Activated CD8-positive, alpha-beta memory T cell treated with anti-CD3 and anti-CD28 coated beads, Interleukin-2, amount 10 ng/mL, durations not matched to agents 7 days and 5 days (primary cell): ENCODE data around the gene TFEB. TPM values are rescaled to one million over a fixed set of nuclear protein-coding genes. Genes with fewer than 3 reads are reported as not detected.

ENCODE experiments used
- ATAC-seq: fragments of 150-1000 bp; cut with Tn5 transposase; one replicate; pipeline ENCODE4 v1.10.0; 2021; ENCODE audit warnings: moderate library complexity
- CTCF ChIA-PET: fragments of 350-600 bp; sonication (Branson Sonifier 250); formaldehyde crosslinking; loops from one replicate; lab custom pipeline; 2021; ENCODE audit warnings: antibody characterized with exemption; lab: Charles Lee
- DNase-seq: peaks from one replicate; pipeline ENCODE4 v3.0.0-alpha.2; 2020
- H3K27ac Mint-ChIP-seq: one replicate; pipeline ENCODE4 v1.8.0; 2021; ENCODE audit warnings: mild to moderate bottlenecking, mixed read lengths
- H3K27me3 Mint-ChIP-seq: one replicate; pipeline ENCODE4 v1.8.0; 2021; ENCODE audit warnings: mixed read lengths
- H3K36me3 Mint-ChIP-seq: one replicate; pipeline ENCODE4 v1.8.0; 2021; ENCODE audit warnings: mild to moderate bottlenecking, mixed read lengths
- H3K4me1 Mint-ChIP-seq: one replicate; pipeline ENCODE4 v1.8.0; 2021; ENCODE audit warnings: mixed read lengths
- H3K4me3 Mint-ChIP-seq: one replicate; pipeline ENCODE4 v1.8.0; 2021; ENCODE audit warnings: mild to moderate bottlenecking, moderate library complexity, mixed read lengths
- H3K9me3 Mint-ChIP-seq: one replicate; pipeline ENCODE4 v1.8.0; 2022; ENCODE audit warnings: low read depth, mixed read lengths
- total RNA-seq, 2 experiments: library from RNA; stranded (reverse); gene quantifications; one replicate each; pipeline ENCODE4 v1.2.3, GENCODE V29; 2021

The TFEB gene
- total RNA-seq, 2 experiments from 2014 or later: 14.5 to 15.8 TPM

DNA sequence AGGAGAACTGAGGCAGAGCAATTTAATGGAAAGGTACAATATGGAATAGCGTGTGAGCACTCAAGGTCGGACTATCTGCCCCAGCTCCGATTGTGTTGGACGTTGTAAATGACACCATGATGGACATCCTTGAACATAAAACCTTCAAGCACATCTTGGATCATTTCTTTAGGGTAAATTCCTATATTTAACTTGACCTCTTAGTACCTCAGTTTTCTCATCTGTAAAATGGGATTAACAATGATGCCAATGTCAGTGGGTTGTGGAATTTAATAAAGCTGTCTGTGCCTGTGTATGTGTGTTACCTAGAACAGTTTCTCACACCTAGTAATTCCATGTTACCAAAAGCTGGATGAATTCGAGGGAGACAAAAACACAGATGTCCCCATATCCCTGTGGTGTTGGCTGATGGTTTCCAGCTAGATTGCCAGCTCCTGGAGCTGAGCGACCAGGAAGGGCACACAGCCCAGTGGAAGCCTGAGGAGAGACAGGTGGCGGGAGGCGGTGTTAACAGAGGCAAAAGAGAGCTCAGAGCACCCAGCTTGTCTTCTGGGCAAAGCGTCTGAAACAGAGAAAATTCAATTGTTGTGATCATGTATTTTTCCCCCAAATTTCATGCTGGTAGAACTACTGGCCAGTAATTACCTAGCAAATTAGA, 64.6 kb downstream of the TFEB start:
- ATAC-seq (no peak), DNase-seq (no peak)
- H3K9me3 Mint-ChIP-seq: no peaks in the 10 kb centered on the region
- H3K4me1 Mint-ChIP-seq: no peaks in the 10 kb centered on the region
- peaks cover 32% of the 10 kb centered on the region for H3K27me3 Mint-ChIP-seq
- CTCF ChIA-PET: no interaction called here
- no peak overlapping the region for H3K4me3 Mint-ChIP-seq
- H3K36me3 Mint-ChIP-seq: no peaks in the 10 kb centered on the region
- no peak overlapping the region for H3K27ac Mint-ChIP-seq

DNA sequence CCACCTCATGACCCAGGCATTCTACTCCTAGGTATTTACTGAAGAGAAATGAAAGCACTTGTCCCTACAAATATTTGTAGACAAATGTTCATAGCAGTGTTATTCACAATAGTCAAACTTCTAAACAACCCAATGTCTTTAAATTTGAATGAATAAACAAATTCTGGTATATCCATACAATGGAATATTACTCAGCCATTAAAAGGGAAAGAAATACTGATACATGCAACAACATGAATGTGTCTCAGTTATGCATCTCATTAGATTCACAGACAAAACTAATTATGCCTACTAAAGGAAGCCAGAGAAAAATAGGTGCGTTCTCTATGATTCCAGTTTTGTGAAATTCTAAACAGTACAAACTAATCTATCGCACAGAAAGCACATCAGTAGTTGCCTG, 66.4 kb downstream of the TFEB start:
- H3K4me3 Mint-ChIP-seq: no peak overlapping the region
- CTCF ChIA-PET: no interaction called here
- no peaks in the 10 kb centered on the region for H3K9me3 Mint-ChIP-seq
- H3K27ac Mint-ChIP-seq: no peak overlapping the region
- DNase-seq: no peak
- H3K27me3 Mint-ChIP-seq: peaks cover 40% of the 10 kb centered on the region
- no peaks in the 10 kb centered on the region for H3K36me3 Mint-ChIP-seq
- no peaks in the 10 kb centered on the region for H3K4me1 Mint-ChIP-seq
- no peak for ATAC-seq

DNA sequence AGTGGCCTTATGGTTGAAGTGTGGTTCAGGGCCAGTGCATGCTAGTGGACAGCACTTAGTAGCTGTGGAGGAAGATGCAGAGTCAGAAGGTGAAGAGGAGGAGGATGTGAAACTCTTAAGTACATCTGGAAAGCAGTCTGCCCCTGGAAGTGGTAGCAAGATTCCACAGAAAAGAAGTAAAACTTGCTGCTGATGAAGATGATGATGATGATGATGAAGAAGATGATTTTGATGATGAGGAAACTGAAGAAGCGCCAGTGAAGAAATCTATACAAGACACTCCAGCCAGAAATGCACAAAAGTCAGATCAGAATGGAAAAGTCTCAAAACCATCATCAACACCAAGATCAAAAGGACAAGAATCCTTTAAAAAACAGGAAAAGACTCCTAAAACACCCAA, 68.2 kb downstream of the TFEB start:
- H3K27ac Mint-ChIP-seq: no peak overlapping the region
- no peaks in the 10 kb centered on the region for H3K9me3 Mint-ChIP-seq
- no peaks in the 10 kb centered on the region for H3K36me3 Mint-ChIP-seq
- H3K4me3 Mint-ChIP-seq: no peak overlapping the region
- ATAC-seq: no peak
- H3K27me3 Mint-ChIP-seq: peaks cover 45% of the 10 kb centered on the region
- CTCF ChIA-PET: no interaction called here
- H3K4me1 Mint-ChIP-seq: no peaks in the 10 kb centered on the region
- DNase-seq: no peak

DNA sequence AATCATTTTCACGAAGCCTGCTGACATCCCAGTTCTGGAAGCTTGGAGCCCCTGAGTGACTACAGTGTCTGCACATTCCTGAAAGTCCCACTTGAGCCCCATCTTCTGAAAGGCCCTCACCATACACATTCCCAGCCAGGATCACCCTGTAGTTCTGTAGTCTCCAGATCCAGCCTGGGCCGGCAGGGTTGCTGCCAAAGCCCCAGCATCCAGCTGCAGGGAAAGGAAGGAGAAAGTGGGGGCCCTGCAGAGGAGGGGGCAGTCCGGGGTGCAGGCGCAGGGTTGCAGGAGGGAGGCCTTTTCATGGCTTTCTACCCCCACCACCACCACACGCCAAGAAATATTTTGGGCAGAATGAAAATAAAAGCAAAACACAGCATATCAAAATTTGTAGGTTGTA, 71.1 kb downstream of the TFEB start:
- CTCF ChIA-PET: no interaction called here

DNA sequence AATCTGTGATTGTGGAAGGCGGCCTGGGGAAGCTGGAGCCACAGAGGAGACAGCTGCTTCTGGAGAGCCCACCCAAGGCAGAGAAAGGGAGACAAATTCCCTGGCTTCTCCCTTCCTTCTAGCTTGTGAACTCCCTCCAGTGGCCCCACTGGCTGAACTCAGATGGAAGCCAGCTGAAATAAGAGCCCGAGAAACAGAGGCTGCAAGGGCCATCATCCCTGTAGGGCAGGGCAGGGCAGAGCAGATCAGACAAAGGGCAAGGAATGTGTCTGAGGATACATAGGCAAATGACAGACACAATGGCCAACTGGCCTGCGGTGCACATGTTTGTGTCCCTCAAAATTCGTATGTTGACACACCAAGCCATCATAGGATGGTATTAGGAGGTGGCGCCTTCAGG, 71.8 kb downstream of the TFEB start:
- Mint-ChIP-seq H3K36me3 (no peaks in the 10 kb centered on the region), H3K4me1 (no peaks in the 10 kb centered on the region), H3K4me3 (no peak overlapping the region), H3K27me3 (peaks cover 39% of the 10 kb centered on the region), H3K27ac (no peak overlapping the region), H3K9me3 (no peaks in the 10 kb centered on the region)
- CTCF ChIA-PET: interaction anchor here (0.5 kb wide), 1 partner anchor 22 kb away, joined by 4 read pairs; no protein-coding TSS in a partner anchor
- ATAC-seq (no peak), DNase-seq (no peak)

More for the DNA sequence above, 71.1 kb downstream of the TFEB start:
- Mint-ChIP-seq H3K4me3 (no peak overlapping the region), H3K27me3 (peaks cover 40% of the 10 kb centered on the region), H3K36me3 (no peaks in the 10 kb centered on the region), H3K9me3 (no peaks in the 10 kb centered on the region), H3K27ac (no peak overlapping the region), H3K4me1 (no peaks in the 10 kb centered on the region)
- DNase-seq (no peak), ATAC-seq (no peak)

DNA sequence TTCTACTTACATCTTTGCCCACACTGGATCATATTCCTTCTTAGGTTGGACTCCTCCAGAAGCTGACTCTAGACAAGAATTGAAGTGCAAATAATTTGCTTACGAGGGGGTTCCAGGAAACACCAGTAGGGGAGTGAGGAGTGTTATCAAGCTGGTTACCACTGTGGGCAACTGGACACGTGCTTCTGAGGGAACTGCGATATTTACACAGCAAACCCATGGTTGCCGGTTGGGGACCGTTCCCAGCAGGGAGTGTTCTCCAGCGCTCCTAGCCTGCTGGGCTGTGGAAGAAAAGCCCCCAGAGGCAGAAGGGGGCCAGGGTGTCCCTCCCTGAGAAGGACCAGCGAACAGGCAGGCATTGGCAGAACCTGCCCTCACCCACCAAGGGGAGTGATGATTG, 75.5 kb downstream of the TFEB start:
- no peaks in the 10 kb centered on the region for H3K9me3 Mint-ChIP-seq
- H3K4me3 Mint-ChIP-seq: no peak overlapping the region
- no peaks in the 10 kb centered on the region for H3K4me1 Mint-ChIP-seq
- CTCF ChIA-PET: no interaction called here
- H3K27ac Mint-ChIP-seq: no peak overlapping the region
- no peak for DNase-seq
- peaks cover 33% of the 10 kb centered on the region for H3K27me3 Mint-ChIP-seq
- ATAC-seq: no peak
- no peaks in the 10 kb centered on the region for H3K36me3 Mint-ChIP-seq

DNA sequence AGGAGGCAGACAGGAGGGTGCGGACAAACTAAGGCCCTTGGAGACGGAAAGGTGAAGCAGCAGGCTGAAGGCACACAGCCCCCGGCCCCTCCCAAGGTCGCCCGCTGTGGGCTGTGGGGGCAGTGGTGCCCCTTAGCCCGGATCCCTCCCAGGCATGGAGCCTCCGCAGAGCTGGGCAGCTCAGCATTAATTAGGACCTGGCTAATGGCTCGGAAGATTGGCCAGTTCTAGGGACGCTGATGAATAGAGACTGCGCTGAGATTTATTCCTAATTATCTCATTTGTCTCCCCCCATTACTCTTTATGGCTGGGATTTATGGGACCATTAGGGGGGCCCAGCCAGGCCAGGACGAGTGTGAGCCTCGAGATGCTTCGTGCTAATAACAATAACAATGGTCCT, 76.8 kb downstream of the TFEB start:
- ATAC-seq (no peak), DNase-seq (no peak)
- Mint-ChIP-seq H3K4me3 (no peak overlapping the region), H3K4me1 (no peaks in the 10 kb centered on the region), H3K27ac (no peak overlapping the region), H3K9me3 (no peaks in the 10 kb centered on the region), H3K36me3 (no peaks in the 10 kb centered on the region), H3K27me3 (peaks cover 34% of the 10 kb centered on the region)
- CTCF ChIA-PET: no interaction called here

DNA sequence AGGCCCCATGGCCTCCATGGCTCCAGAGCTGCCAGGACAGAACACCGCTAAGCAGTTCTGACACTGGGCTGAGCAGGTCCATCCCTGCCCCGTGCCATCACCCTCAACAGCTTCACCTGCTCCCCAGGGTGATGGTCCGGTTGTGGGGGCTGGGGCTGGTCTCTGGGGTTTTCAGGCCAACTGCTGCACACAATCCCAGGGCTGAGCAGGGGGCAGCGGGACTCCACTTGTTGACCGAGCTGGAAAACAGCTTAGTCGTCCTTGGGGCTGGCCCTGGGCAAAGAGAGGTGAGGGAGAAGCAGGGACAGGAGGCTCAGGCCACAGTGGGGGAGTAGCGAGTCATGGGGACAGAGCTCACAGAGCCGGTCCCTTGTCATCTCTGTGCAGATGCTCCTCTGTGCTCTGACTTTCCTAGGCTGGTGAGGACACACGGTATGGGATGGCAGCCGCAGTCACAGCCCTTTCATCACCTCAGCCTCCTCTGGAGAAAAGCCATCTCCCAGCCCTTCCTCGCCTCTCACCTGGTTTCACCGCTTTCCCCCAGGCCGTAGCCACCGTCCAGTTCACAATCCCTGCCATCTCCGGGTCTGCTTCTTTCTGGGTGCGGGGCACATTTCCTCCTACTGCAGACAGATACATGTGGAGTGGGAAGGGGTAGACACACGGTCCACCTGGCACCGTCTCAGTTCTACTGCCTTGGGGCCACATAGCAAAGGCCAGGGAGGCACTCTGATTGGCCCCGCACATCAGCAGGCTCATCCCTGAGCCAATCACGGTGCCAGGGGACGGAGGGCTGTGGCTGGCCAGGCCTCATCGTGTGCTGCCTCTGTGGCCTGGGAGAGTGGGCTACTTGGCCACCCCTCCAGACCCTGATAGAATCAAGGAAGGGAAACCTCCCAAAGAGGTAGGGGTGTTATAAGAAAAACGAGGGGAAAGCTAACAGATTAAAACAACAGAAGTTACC, 78.0 kb downstream of the TFEB start:
- no peak overlapping the region for H3K4me3 Mint-ChIP-seq
- H3K27ac Mint-ChIP-seq: no peak overlapping the region
- CTCF ChIA-PET: no interaction called here
- no peaks in the 10 kb centered on the region for H3K4me1 Mint-ChIP-seq
- peaks cover 30% of the 10 kb centered on the region for H3K27me3 Mint-ChIP-seq
- H3K9me3 Mint-ChIP-seq: no peaks in the 10 kb centered on the region
- ATAC-seq (no peak), DNase-seq (no peak)
- H3K36me3 Mint-ChIP-seq: no peaks in the 10 kb centered on the region

DNA sequence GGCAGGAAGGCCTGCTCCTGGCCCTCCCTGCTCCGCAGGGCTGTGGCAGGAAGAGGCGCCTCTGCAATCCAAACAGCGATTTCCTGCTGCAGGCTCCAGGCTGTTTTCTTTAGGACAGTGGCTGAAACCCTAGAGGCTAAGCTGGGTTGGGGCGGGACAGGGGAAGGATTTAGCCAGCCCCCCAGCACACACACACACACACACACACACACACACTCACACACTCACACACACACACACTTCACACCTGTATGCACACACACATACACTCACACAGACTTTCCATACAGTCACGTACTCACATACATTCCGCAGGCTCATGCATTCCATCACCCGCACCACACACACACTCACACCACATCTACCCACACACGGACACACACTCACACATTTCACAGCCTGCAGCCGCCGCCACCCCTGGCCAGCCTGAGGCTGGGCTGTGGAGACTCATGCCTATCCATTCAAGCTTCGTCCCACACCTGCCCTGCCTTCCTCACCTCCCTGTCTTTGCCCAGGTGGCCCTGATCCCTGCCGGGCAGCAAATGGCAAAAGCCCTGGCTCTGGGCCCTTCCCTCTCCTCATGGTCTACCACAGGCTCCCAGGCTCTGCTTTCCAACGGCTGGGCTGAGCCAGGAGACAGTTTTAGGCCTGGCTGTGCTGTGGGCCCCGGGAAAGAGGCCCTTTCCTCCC, 79.3 kb downstream of the TFEB start:
- DNase-seq (no peak), ATAC-seq (no peak)
- peaks cover 19% of the 10 kb centered on the region for H3K27me3 Mint-ChIP-seq
- H3K27ac Mint-ChIP-seq: no peak overlapping the region
- CTCF ChIA-PET: no interaction called here
- H3K36me3 Mint-ChIP-seq: no peaks in the 10 kb centered on the region
- H3K9me3 Mint-ChIP-seq: no peaks in the 10 kb centered on the region
- H3K4me3 Mint-ChIP-seq: no peak overlapping the region
- H3K4me1 Mint-ChIP-seq: no peaks in the 10 kb centered on the region

DNA sequence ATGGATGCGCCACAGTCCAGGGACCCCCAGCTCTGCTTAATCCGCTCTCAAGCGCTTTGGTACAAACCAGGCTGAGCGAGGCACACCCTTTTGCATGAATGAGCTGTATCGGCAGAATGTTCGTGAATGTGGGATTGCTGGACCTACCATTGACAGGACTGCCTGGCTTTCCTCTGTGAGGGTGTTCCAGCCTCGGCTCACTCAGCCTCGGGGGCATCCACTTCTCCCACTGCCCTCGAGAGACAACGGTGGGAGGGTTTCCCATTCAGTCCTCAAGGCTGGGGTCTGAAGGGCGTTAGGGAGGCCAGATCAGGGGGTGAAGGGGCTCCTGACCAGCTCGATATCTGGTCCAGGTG, 79.8 kb downstream of the TFEB start:
- H3K27me3 Mint-ChIP-seq: peaks cover 16% of the 10 kb centered on the region
- H3K9me3 Mint-ChIP-seq: no peaks in the 10 kb centered on the region
- H3K4me1 Mint-ChIP-seq: no peaks in the 10 kb centered on the region
- no peak overlapping the region for H3K27ac Mint-ChIP-seq
- DNase-seq (no peak), ATAC-seq (no peak)
- CTCF ChIA-PET: no interaction called here
- no peak overlapping the region for H3K4me3 Mint-ChIP-seq
- no peaks in the 10 kb centered on the region for H3K36me3 Mint-ChIP-seq

DNA sequence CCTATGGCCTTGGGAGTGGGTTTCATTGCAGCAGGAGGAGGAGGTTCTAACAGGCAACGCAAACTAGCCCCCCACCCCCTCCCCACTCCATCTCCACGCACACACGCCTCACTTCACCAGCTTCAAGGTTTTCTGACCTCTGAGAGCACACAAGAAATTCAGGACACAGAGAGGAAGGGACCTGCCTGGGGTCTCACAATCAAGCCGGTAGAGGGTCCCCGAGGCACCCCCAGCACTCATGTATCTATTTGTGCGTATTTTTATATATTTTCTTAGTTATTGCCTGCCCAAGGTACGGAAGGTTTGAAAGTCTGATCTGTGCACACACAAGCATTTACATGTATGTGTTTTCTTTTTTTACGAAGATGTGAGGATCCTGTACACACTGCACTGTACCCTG, 80.2 kb downstream of the TFEB start:
- CTCF ChIA-PET: no interaction called here
- H3K4me3 Mint-ChIP-seq: no peak overlapping the region
- DNase-seq (no peak), ATAC-seq (no peak)
- H3K4me1 Mint-ChIP-seq: no peaks in the 10 kb centered on the region
- peaks cover 16% of the 10 kb centered on the region for H3K27me3 Mint-ChIP-seq
- no peaks in the 10 kb centered on the region for H3K9me3 Mint-ChIP-seq
- H3K27ac Mint-ChIP-seq: no peak overlapping the region
- no peaks in the 10 kb centered on the region for H3K36me3 Mint-ChIP-seq

DNA sequence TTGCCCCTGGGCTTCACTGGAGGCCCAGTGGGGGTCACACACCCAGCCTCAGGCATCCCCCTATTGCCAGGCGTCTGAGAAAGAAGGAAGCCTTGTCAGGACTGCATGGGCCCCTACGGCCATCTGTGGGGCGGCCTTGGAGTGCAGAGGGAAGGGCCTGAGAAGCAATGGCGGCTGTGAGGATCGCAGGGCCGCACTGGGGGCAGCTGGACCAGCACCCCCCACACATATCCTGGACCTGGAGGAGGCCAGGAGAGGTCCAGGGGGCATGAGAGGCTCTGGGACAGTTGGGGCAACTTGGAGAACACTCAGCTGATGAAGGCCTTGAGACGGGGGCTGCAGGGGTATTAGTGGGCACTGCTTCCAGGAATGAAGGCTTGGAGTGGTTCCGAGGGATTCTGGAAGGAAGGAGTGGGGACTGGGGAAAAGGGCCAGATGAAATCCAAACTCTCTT, 80.7 kb downstream of the TFEB start:
- peaks cover 16% of the 10 kb centered on the region for H3K27me3 Mint-ChIP-seq
- CTCF ChIA-PET: no interaction called here
- ATAC-seq (no peak), DNase-seq (no peak)
- no peaks in the 10 kb centered on the region for H3K9me3 Mint-ChIP-seq
- no peaks in the 10 kb centered on the region for H3K36me3 Mint-ChIP-seq
- H3K4me3 Mint-ChIP-seq: no peak overlapping the region
- no peaks in the 10 kb centered on the region for H3K4me1 Mint-ChIP-seq
- H3K27ac Mint-ChIP-seq: no peak overlapping the region

DNA sequence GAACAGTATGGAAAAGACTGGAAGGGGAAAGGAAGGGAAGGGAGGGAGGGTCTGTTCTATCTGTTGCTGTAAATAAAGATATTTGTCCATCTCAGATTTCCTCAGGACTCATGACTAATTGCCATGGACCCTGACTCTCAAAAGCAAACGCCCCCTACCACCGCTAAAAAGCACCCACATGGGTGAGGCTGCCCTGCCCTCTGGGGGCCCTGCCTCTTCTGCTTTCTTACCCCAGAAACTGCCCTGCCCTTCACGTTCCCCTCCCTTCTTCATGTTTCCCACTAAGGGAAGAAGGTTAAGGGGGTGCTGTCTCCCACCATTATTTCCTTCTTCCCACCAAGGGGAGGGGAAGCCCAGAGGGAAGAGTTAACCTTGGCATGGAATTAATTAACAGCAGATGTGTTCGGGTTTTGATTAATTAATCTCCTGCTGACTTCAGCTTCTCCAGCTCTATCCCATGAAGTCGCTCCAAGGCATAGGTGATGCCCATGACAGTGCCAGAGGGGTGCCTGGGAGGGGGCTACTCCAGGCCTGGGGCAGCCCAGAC, 81.2 kb downstream of the TFEB start:
- no peak for ATAC-seq
- DNase-seq: no peak
- H3K4me1 Mint-ChIP-seq: no peaks in the 10 kb centered on the region
- H3K9me3 Mint-ChIP-seq: no peaks in the 10 kb centered on the region
- no peak overlapping the region for H3K27ac Mint-ChIP-seq
- CTCF ChIA-PET: no interaction called here
- peaks cover 16% of the 10 kb centered on the region for H3K27me3 Mint-ChIP-seq
- H3K4me3 Mint-ChIP-seq: no peak overlapping the region
- H3K36me3 Mint-ChIP-seq: no peaks in the 10 kb centered on the region
